ENCODE results near the gene SPDYE4.
A peak's percentile ranks its signal among the peaks of the same experiment; 100 is the strongest.
"Not testable (repeated sequence)": the region's sequence is repeated elsewhere in the genome, so short reads cannot be mapped to it uniquely, and the experiment has no call there.

The SPDYE4 gene

GRCh38 chr17:8758137-8758596 is at the start of gene SPDYE4:
Gene SPDYE4, minus strand, starts transcription at chr17:8758546. Its CDS starts 164 bp downstream, at chr17:8758382.
- no peak for DNase-seq (ENCODE audit: low spot score)
- TF ChIP-seq CTCF (IDR thresholded peaks at IDR 0.05; ENCODE audit: extremely low read depth, insufficient read depth, missing control alignments): no peak
- in situ Hi-C loops (cut with MboI; ENCODE audit: low pct_unique_long_range_greater_than_20kb, low sequenced_read_pairs, unreplicated experiment): loop anchor here (10.0 to 25.0 kb wide), 2 partner anchors 237 to 346 kb away; no protein-coding TSS in a partner anchor

- in situ Hi-C loops (cut with MboI; ENCODE audit: low pct_unique_long_range_greater_than_20kb, low sequenced_read_pairs, unreplicated experiment): no loop called here
- DNase-seq (ENCODE audit: low spot score): peak; percentile 88
Observed at GRCh38 chr17:8806926-8807550, 48.7 kb upstream of the SPDYE4 start.

GRCh38 chr17:8806253-8806925 is 48.0 kb upstream of the SPDYE4 start:
- in situ Hi-C loops (cut with MboI; ENCODE audit: low pct_unique_long_range_greater_than_20kb, low sequenced_read_pairs, unreplicated experiment): no loop called here
- DNase-seq (ENCODE audit: low spot score): no peak
- no peak for TF ChIP-seq CTCF (IDR thresholded peaks at IDR 0.05; ENCODE audit: extremely low read depth, insufficient read depth, missing control alignments)

More at GRCh38 chr17:8806926-8807550, 48.7 kb upstream of the SPDYE4 start:
- no peak for TF ChIP-seq CTCF (IDR thresholded peaks at IDR 0.05; ENCODE audit: extremely low read depth, insufficient read depth, missing control alignments)

- DNase-seq (ENCODE audit: low spot score); in situ Hi-C loops (cut with MboI; ENCODE audit: low pct_unique_long_range_greater_than_20kb, low sequenced_read_pairs, unreplicated experiment): not testable (repeated sequence)
Observed at GRCh38 chr17:8805396-8805795, 47.0 kb upstream of the SPDYE4 start.

GRCh38 chr17:8803531-8804420 is 45.4 kb upstream of the SPDYE4 start:
- DNase-seq (ENCODE audit: low spot score): no peak
- TF ChIP-seq CTCF (IDR thresholded peaks at IDR 0.05; ENCODE audit: extremely low read depth, insufficient read depth, missing control alignments): peak; percentile 26
- in situ Hi-C loops (cut with MboI; ENCODE audit: low pct_unique_long_range_greater_than_20kb, low sequenced_read_pairs, unreplicated experiment): no loop called here

- no peak for DNase-seq (ENCODE audit: low spot score)
- TF ChIP-seq CTCF (IDR thresholded peaks at IDR 0.05; ENCODE audit: extremely low read depth, insufficient read depth, missing control alignments): no peak
- in situ Hi-C loops (cut with MboI; ENCODE audit: low pct_unique_long_range_greater_than_20kb, low sequenced_read_pairs, unreplicated experiment): no loop called here
Observed at GRCh38 chr17:8801135-8801840, 42.9 kb upstream of the SPDYE4 start.
